ENCODE measurements around the gene OBSCN. TPM values are rescaled to one million over a fixed set of nuclear protein-coding genes. Genes with fewer than 3 reads are reported as not detected.

The OBSCN gene
- total RNA-seq, 1 experiment from 2014 or later, result 29.1 TPM

GRCh38 chr1:228278432-228278941, 70.6 kb downstream of the OBSCN start:
- H3K9me2 ChIP-seq (replicated peaks; ENCODE audit: low read length), result no peaks in the 10 kb centered on the region
- ATAC-seq (no peak), DNase-seq (no peak)
- H3K9ac ChIP-seq (ENCODE audit: low read length), result no peak overlapping the region
- H3K9me3 ChIP-seq (ENCODE audit: low read length), result no peaks in the 10 kb centered on the region
- H3K4me1 ChIP-seq (ENCODE audit: insufficient read depth, low read length), result peaks cover 4% of the 10 kb centered on the region; the same call in 1 of the 2 replicates
- ChIA-PET CTCF (no interaction called here), POLR2A (ENCODE audit: unreplicated experiment) (no interaction called here)
- no peak overlapping the region for H3K4me2 ChIP-seq (ENCODE audit: low read length)
- TF ChIP-seq EZH2phosphoT487 (IDR thresholded peaks at IDR 0.05; ENCODE audit: borderline replicate concordance, low read length) (no peak), CTCF (conservative IDR thresholded peaks at IDR 0.05; ENCODE audit: low read depth, low read length) (no peak), EZH2 (IDR thresholded peaks at IDR 0.05; ENCODE audit: low read length, unreplicated experiment) (no peak)
- H4K20me1 ChIP-seq (ENCODE audit: low read length), result no peaks in the 10 kb centered on the region
- no peak overlapping the region for H2AFZ ChIP-seq (ENCODE audit: low read length)
- peaks cover 3% of the 10 kb centered on the region; the same call in 1 of the 2 replicates for H3K36me3 ChIP-seq (ENCODE audit: low read depth, low read length)
- no peak overlapping the region for H3K27ac ChIP-seq (ENCODE audit: low read length)
- H3K79me2 ChIP-seq (ENCODE audit: low read length), result no peaks in the 10 kb centered on the region
- H3F3A ChIP-seq (ENCODE audit: low read length, unreplicated experiment), result no peaks in the 10 kb centered on the region
- H3K4me3 ChIP-seq (ENCODE audit: low read length), result no peak overlapping the region
- no peaks in the 10 kb centered on the region for H3K27me3 ChIP-seq (ENCODE audit: low read length)
- intact Hi-C loops (cut with micrococcal nuclease), result no loop called here
- no TSS peak for BruUV-seq (replicated peaks)

GRCh38 chr1:228279011-228279721, 71.3 kb downstream of the OBSCN start:
- Histone ChIP-seq H3F3A (ENCODE audit: low read length, unreplicated experiment) (no peaks in the 10 kb centered on the region), H2AFZ (ENCODE audit: low read length) (no peak overlapping the region), H4K20me1 (ENCODE audit: low read length) (no peaks in the 10 kb centered on the region), H3K9ac (ENCODE audit: low read length) (no peak overlapping the region), H3K36me3 (ENCODE audit: low read depth, low read length) (peaks cover 3% of the 10 kb centered on the region; the same call in 1 of the 2 replicates), H3K27ac (ENCODE audit: low read length) (no peak overlapping the region), H3K4me2 (ENCODE audit: low read length) (no peak overlapping the region), H3K4me1 (ENCODE audit: insufficient read depth, low read length) (peaks cover 4% of the 10 kb centered on the region; the same call in 1 of the 2 replicates), H3K79me2 (ENCODE audit: low read length) (no peaks in the 10 kb centered on the region), H3K9me2 (replicated peaks; ENCODE audit: low read length) (no peaks in the 10 kb centered on the region), H3K4me3 (ENCODE audit: low read length) (no peak overlapping the region), H3K27me3 (ENCODE audit: low read length) (no peaks in the 10 kb centered on the region), H3K9me3 (ENCODE audit: low read length) (no peaks in the 10 kb centered on the region)
- TF ChIP-seq CTCF (conservative IDR thresholded peaks at IDR 0.05; ENCODE audit: low read depth, low read length) (no peak), EZH2 (IDR thresholded peaks at IDR 0.05; ENCODE audit: low read length, unreplicated experiment) (no peak), EZH2phosphoT487 (IDR thresholded peaks at IDR 0.05; ENCODE audit: borderline replicate concordance, low read length) (no peak)
- no TSS peak for BruUV-seq (replicated peaks)
- ChIA-PET POLR2A (ENCODE audit: unreplicated experiment) (no interaction called here), CTCF (no interaction called here)
- intact Hi-C loops (cut with micrococcal nuclease), result no loop called here
- no peak for DNase-seq
- ATAC-seq, result no peak

- no peak overlapping the region for H3K4me3 ChIP-seq (ENCODE audit: low read length)
- DNase-seq (no peak), ATAC-seq (no peak)
- no peak overlapping the region for H3K4me2 ChIP-seq (ENCODE audit: low read length)
- H3K36me3 ChIP-seq (ENCODE audit: low read depth, low read length), result peaks cover 3% of the 10 kb centered on the region; the same call in 1 of the 2 replicates
- H3K4me1 ChIP-seq (ENCODE audit: insufficient read depth, low read length), result peaks cover 4% of the 10 kb centered on the region; the same call in 1 of the 2 replicates
- H3K79me2 ChIP-seq (ENCODE audit: low read length), result no peaks in the 10 kb centered on the region
- H3K27me3 ChIP-seq (ENCODE audit: low read length), result no peaks in the 10 kb centered on the region
- no peaks in the 10 kb centered on the region for H3F3A ChIP-seq (ENCODE audit: low read length, unreplicated experiment)
- CTCF ChIA-PET, result no interaction called here
- POLR2A ChIA-PET (ENCODE audit: unreplicated experiment), result no interaction called here
- no peak overlapping the region for H2AFZ ChIP-seq (ENCODE audit: low read length)
- no peaks in the 10 kb centered on the region for H3K9me2 ChIP-seq (replicated peaks; ENCODE audit: low read length)
- no peak overlapping the region for H3K27ac ChIP-seq (ENCODE audit: low read length)
- TSS peak; percentile 29 for BruUV-seq (replicated peaks)
- H4K20me1 ChIP-seq (ENCODE audit: low read length), result no peaks in the 10 kb centered on the region
- intact Hi-C loops (cut with micrococcal nuclease), result no loop called here
- TF ChIP-seq EZH2 (IDR thresholded peaks at IDR 0.05; ENCODE audit: low read length, unreplicated experiment) (no peak), EZH2phosphoT487 (IDR thresholded peaks at IDR 0.05; ENCODE audit: borderline replicate concordance, low read length) (no peak), CTCF (conservative IDR thresholded peaks at IDR 0.05; ENCODE audit: low read depth, low read length) (no peak)
- H3K9ac ChIP-seq (ENCODE audit: low read length), result no peak overlapping the region
- H3K9me3 ChIP-seq (ENCODE audit: low read length), result no peaks in the 10 kb centered on the region
These were observed 71.9 kb downstream of the OBSCN start for GRCh38 chr1:228279722-228280105.

Measured in PC-3 (cell line).